Measurements from ENCODE around the gene KCNMA1.

GRCh38 chr10:77193001-77193400 lies 444.6 kb downstream of the KCNMA1 start:
- TF ChIP-seq GATA2 (IDR thresholded peaks at IDR 0.05; ENCODE audit: low read depth, low read length) (no peak), GATA3 (IDR thresholded peaks at IDR 0.05; ENCODE audit: low read depth, low read length) (no peak)

All from SH-SY5Y (cell line).